ENCODE results near the gene FMO5.
"Not testable (repeated sequence)": the region's sequence is repeated elsewhere in the genome, so short reads cannot be mapped to it uniquely, and the experiment has no call there.

The FMO5 gene

DNA sequence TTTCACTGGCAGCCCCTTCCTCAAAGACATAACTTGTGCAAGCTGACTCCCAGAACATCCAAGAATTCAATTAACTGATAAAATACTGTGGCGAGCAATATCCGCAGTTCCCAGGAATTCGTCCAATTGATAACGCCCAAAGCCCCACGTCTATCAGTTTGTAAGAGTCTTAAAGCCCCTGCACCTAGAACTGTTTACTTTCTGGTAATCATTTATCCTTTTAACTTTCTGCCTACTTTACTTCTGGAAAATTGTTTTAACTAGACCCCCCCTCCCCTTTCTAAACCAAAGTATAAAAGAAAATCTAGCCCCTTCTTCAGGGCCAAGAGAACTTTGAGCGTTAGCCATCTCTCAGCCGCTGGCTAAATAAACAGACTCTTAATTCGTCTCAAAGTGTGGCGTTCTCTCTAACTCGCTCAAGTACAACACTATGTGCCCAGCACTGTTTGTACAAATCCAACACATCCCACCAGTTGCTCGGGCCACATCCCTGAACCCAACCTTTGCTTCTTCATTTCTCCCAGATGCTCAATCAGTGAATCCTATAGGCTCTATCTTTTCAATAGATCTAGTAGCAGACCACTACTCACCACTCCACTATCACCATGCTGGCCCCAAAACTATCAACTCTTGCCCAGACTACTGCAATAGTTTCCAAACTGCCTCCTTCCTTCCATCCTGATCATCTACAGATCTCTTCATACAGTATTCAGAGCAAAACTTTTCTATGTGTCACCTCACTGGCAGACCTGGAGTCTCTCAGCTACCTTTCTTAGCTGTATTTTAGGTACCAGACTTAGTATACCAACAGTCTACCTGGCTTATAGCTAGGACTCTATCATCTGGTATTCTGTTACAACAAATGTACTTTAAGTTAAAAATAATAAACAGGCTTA is 14.0 kb upstream of the FMO5 start:
- DNase-seq: no peak

- no peak for DNase-seq
These were observed 13.1 kb upstream of the FMO5 start for GRCh38 chr1:147238053-147238902.

DNA sequence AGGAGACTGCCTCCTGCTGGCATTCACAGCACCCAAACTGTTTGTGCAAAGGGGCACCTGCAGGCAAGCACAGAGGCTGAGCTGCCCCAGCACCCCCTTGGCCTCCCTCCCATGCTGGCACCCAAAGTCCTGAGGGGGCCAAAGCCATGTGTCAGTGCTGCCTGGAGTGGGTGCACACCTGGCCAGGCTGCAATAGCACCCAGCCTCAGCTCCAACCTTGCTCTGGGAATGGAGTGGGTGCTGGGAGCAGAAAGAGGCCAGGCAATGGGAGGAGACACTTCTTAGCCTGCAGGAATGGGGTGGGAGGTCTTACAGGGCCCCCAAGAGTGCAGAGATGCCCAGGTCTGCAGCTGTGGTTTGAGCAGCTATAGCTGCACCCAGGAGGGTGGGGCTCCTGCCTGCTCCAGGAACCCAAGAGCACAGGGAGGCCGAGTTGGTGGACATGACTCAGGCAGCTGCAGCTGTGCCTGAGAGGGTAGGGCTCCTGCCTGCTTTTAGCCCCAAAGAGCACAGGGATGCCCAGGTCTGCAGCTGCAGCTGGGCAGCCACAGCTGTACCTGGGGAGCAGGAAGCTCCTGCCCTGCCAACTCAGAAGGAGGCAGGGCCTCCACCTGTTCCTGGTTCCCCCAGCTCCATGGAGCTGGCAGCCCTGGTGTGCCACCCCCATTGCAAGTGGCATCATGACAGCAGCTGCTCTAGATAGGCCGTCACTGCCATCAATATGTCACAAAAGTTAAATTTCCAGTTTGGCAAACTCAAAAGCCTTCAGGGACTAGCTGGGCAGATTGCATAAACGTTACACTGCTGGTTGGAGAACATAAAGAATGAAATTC is 12.0 kb upstream of the FMO5 start:
- DNase-seq: no peak

DNA sequence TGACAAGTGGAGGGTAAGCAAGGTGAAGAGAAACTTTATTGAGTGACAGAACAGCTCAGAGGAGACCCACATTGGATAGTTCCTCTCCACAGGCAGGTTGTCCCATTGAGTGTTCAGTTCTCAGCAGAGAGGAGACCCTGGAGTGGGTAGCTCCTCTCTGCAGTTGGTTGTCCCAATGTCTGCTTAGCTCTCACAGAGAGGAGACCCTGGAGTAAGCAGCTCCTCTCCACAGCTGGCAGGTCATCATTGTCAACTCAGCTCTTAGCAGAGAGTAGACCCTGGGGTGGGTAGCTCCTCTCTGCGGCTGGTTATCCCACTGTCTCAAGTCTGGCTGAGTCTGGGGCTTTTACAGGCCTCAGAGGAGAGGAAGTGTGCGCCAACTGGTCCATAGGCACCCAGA is 11.3 kb upstream of the FMO5 start:
- DNase-seq: no peak

DNA sequence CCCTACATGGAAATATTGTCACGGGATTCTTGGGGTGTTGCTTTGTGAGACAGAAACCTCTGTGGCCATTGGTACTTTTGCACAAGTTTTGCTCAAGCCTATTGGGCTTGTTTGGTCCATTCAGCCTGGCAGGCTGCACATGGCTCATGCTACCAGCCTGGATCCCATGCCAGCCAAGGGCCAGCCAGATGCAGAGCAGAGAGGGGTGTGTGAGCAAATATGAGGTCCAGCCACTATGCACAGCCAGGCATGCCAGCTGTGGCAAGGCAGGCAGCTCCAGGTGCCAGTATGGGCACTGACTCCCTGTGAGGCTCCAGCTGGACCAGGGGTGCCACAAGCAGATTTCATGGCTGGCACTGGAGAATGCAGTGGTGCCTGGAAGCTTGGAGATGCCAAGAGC is 10.7 kb upstream of the FMO5 start:
- no peak for DNase-seq

DNA sequence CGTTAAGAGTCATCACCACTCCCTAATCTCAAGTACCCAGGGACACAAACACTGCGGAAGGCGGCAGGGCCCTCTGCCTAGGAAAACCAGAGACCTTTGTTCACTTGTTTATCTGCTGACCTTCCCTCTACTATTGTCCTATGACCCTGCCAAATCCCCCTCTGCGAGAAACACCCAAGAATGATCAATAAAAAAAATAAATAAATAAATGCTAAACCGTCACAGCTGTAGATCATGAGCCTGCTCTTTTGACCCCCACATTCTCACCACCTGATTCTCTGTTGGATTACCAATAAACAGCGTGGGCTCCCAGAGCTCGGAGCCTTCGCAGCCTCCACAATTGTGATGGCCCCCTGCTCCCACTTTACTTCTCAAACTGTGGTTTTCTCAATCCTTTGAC is 8.8 kb upstream of the FMO5 start:
- not testable (repeated sequence) for DNase-seq

DNA sequence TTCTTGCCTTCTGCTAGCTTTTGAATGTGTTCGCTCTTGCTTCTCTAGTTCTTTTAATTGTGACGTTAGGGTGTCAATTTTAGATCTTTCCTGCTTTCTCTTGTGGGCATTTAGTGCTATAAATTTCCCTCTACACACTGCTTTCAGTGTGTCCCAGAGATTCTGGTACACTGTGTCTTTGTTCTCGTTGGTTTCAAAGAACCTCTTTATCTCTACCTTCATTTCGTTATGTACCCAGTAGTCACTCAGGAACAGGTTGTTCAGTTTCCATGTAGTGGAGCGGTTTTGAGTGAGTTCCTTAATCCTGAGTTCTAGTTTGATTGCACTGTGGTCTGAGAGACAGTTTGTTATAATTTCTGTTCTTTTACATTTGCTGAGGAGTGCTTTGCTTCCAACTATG is 5.9 kb upstream of the FMO5 start:
- not testable (repeated sequence) for DNase-seq

- no peak for DNase-seq
These were observed 1.2 kb downstream of the FMO5 start for GRCh38 chr1:147223740-147224615.

GRCh38 chr1:147218606-147219005 is 6.5 kb downstream of the FMO5 start:
- no peak for DNase-seq

DNA sequence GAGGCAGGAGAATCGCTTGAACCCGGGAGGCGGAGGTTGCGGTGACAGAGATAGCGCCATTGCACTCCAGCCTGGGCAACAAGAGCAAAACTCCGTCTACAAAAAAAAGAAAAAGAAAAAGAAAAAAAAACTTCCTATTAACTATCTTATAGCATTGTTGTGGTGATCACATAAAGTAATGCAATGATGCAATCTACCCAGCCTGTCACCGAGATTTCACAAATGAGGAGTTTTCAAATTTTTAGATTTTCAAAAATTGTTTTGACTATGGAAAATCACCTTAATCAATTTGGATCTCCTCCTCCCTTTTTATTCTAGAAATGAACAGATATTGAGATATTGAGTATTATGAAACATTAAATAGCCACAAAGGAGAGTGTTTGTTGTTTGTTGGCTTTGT is 8.0 kb downstream of the FMO5 start:
- no peak for DNase-seq

- DNase-seq: no peak
These were observed 9.0 kb downstream of the FMO5 start for GRCh38 chr1:147216124-147216523.

GRCh38 chr1:147215540-147215916 is 9.6 kb downstream of the FMO5 start:
- no peak for DNase-seq

DNA sequence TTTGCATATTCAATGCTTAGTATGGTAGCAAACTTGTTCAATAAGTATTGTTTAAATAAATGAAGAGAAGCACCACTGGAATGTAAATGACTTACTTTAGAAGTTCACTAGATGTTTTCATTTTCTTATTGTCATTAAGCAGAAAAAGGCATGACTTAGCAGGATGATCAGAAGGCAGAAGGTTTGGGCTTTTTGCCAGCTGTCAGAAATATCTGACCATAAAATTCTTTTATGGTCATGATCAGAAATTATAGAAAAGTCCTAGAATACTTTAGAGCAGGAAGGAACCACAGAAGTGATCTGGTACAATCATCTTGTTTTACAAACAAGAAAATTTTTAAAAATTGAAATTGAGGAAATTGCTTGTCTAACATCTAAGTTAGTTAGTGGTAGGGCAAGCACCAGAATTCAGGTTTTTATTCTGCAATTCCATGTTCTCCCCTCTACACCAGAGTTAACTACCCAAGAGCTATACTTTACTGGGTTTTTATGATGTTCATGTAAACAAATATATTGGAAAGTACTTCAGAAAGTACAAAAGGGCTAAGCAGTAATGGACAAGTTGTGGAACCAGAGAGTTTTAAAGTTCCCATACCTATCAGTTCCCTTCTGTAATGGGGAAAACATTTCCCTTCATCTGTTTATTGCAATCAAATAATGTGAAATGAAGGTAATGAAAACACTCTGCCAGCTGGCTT is 10.1 kb downstream of the FMO5 start:
- no peak for DNase-seq

DNA sequence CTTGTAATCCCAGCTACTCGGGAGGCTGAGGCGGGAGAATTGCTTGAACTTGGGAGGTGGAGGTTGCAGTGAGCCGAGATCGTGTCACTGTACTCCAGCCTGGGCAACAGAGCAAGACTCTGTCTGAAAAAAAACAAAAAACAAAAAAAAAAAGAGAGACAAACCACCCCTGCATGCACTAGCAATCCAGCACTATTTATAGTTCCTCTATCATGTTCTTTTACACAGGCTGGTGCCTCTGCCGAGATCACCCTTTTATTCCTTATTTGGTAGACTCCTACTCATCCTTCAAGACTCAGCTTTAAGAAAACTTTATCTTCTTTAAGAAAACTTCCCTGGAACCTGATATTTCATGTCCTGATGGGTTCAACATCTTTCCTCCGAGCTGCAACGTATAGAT is 10.8 kb downstream of the FMO5 start:
- DNase-seq: no peak

GRCh38 chr1:147213271-147213670 is 11.9 kb downstream of the FMO5 start:
- no peak for DNase-seq

GRCh38 chr1:147211577-147211976 is 13.6 kb downstream of the FMO5 start:
- DNase-seq: no peak

- no peak for DNase-seq
These were observed 14.2 kb downstream of the FMO5 start for GRCh38 chr1:147210987-147211386.

DNA sequence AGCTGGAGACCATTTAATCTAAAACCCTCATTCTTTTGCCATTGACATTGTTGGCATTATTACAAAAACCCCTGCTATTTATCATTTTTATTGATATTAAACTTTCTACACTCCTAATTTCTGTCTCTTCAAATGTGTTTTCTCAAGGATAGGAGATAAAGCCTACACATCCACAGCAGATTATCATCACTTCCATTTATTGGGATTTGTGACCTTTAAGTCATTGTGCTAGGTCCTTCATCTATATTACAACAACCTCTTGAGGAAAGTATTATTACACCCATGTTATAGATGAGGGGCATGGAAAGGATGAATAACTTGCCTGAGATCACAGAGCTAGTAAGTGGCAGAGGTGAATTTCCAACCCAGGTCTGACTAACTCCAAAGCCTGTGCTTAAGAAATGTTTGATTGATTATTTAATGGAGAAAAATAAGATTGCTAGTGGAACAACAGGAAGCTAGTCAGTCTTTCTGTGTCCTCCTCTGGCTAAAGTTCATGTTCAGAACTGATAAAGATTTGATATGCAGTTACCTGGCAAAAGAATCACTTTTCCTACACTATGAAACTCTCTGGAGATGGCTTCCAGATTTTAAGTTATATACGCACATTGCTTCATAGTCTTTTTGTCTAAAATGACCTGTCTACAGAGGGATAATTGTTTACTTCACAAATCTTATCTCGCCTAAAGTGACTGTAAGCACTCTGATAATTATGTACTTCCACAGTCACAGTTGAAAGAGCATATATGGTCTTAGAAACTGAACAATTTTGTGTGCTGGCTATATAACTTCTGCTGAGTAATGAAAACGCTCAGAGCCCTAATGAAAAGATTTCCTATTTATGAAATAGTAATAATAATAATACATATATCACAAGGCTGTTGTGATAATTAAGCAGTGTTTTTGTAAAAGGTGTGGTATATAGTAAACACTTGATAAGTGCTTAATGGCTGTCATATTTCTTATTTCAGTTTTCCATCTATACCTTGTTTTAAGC is 15.0 kb downstream of the FMO5 start:
- DNase-seq: no peak

- no peak for DNase-seq
These were observed 16.5 kb downstream of the FMO5 start for GRCh38 chr1:147208619-147209018.

DNA sequence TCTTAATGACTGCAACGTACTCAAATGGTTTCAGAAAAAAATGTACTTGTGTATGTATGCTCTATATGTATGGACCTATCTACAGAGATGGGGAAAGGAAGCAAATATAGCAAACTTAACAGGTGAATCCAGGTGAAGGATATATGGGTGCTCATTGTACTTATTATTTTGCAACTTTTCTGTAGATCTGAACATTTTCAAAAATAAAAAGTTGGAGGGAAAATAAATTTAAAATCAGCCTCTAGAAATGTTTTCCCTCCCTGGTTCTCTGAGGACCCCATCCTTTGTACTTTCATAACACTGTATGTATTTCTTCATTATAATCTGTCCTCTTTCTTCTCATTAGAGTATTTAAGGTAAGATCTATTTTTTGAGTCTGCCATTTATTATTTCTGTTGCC is 17.9 kb downstream of the FMO5 start:
- DNase-seq: no peak

All from KG1 (cell line).